CD4-positive, CD25-positive, alpha-beta regulatory T cell (primary cell): ENCODE data around the gene ZNF234. TPM values are rescaled to one million over a fixed set of nuclear protein-coding genes. Genes with fewer than 3 reads are reported as not detected.
"Not testable (repeated sequence)": the region's sequence is repeated elsewhere in the genome, so short reads cannot be mapped to it uniquely, and the experiment has no call there.

Experiments
- ATAC-seq, 2 donors: fragments of 150-1000 bp; cut with Tn5 transposase; one replicate each; pipeline ENCODE4 v1.10.0; 2021; ENCODE audit warnings: low read depth in 2 of 2, moderate number of reproducible peaks in 2 of 2, moderate library complexity in 1 of 2
- DNase-seq, 3 donors: peaks; one replicate each; pipeline versions ENCODE4 v3.0.0 to v3.0.0-alpha.2; 2012 to 2022; ENCODE audit warnings: mixed read lengths in 1 of 3
- H3K27ac ChIP-seq: one replicate; pipeline ENCODE4 v1.7.0; 2013; ENCODE audit warnings: mild to moderate bottlenecking, low read length; ENCODE audit not compliant: insufficient read depth, poor library complexity, severe bottlenecking
- H3K27me3 ChIP-seq: one replicate; pipeline ENCODE4 v1.7.0; 2013; ENCODE audit warnings: low read length; ENCODE audit not compliant: control insufficient read depth, insufficient read depth
- H3K36me3 ChIP-seq: one replicate; pipeline ENCODE4 v1.7.0; 2013; ENCODE audit warnings: mild to moderate bottlenecking, low read length, moderate library complexity; ENCODE audit not compliant: control insufficient read depth, insufficient read depth
- H3K4me1 ChIP-seq: 2 replicates; pipeline ENCODE4 v1.7.0; 2013; ENCODE audit warnings: mild to moderate bottlenecking, low read length; ENCODE audit not compliant: insufficient read depth, control insufficient read depth, poor library complexity, severe bottlenecking
- H3K4me3 ChIP-seq: one replicate; pipeline ENCODE4 v1.7.0; 2013; ENCODE audit warnings: low read depth, mild to moderate bottlenecking, low read length, moderate library complexity
- H3K9me3 ChIP-seq, 2 experiments: 1 replicate in 1 of 2; 2 replicates in 1 of 2; pipeline ENCODE4 v1.7.0; 2013; ENCODE audit warnings: low read length in 2 of 2, mild to moderate bottlenecking in 1 of 2, moderate library complexity in 1 of 2; ENCODE audit not compliant: control insufficient read depth in 2 of 2
- H3K27ac Mint-ChIP-seq, 3 donors: one replicate each; pipeline ENCODE4 v1.8.0; 2020 to 2022; ENCODE audit warnings: mild to moderate bottlenecking in 3 of 3, mixed read lengths in 3 of 3, moderate library complexity in 2 of 3
- H3K27me3 Mint-ChIP-seq: one replicate; pipeline ENCODE4 v1.8.0; 2022; ENCODE audit warnings: mild to moderate bottlenecking, mixed read lengths
- H3K36me3 Mint-ChIP-seq: one replicate; pipeline ENCODE4 v1.8.0; 2020; ENCODE audit warnings: mixed read lengths
- H3K4me1 Mint-ChIP-seq, 4 donors: one replicate each; pipeline ENCODE4 v1.8.0; 2020 to 2022; ENCODE audit warnings: mixed read lengths in 4 of 4, mild to moderate bottlenecking in 1 of 4
- H3K4me3 Mint-ChIP-seq, 4 donors: one replicate each; pipeline ENCODE4 v1.8.0; 2020 to 2022; ENCODE audit warnings: mild to moderate bottlenecking in 4 of 4, mixed read lengths in 4 of 4, moderate library complexity in 3 of 4
- H3K9me3 Mint-ChIP-seq, 7 donors: one replicate each; pipeline ENCODE4 v1.8.0; 2020 to 2022; ENCODE audit warnings: mixed read lengths in 7 of 7, mild to moderate bottlenecking in 3 of 7, moderate library complexity in 2 of 7
- polyA plus RNA-seq, 4 donors: library from polyadenylated mRNA; unstranded; fragments of 300-500 nt; fragmentation: Illumina TruSeq; gene quantifications; one replicate each; pipeline ENCODE4 v1.2.3, GENCODE V29; 2021
- total RNA-seq: library from RNA; stranded (reverse); gene quantifications from one replicate; pipeline ENCODE4 v1.2.3, GENCODE V29; 2022

The ZNF234 gene
- total and polyA plus RNA-seq, 5 donors from 2014 or later, result 2.9 to 9.3 (median 5.6) TPM

GRCh38 chr19:44182145-44182544 lies 40.8 kb downstream of the ZNF234 start:
- Histone ChIP-seq H3K27ac (no peak overlapping the region), H3K9me3 (peaks cover 73 to 94% of the 10 kb centered on the region in 2 experiments), H3K4me3 (no peak overlapping the region), H3K36me3 (no peaks in the 10 kb centered on the region), H3K4me1 (no peaks in the 10 kb centered on the region), H3K27me3 (no peaks in the 10 kb centered on the region)
- H3K27me3 Mint-ChIP-seq, result no peaks in the 10 kb centered on the region
- H3K36me3 Mint-ChIP-seq, result peaks cover 10% of the 10 kb centered on the region
- no peak overlapping the region for H3K27ac Mint-ChIP-seq
- no peak overlapping the region for H3K4me3 Mint-ChIP-seq
- H3K9me3 Mint-ChIP-seq, result peaks cover 0 to 78% (median 30%) of the 10 kb centered on the region in 7 donors
- ATAC-seq, result no peak
- H3K4me1 Mint-ChIP-seq, result no peaks in the 10 kb centered on the region
- DNase-seq, result no peak

GRCh38 chr19:44190020-44190419 lies 48.7 kb downstream of the ZNF234 start:
- Histone ChIP-seq H3K4me3 (no peak overlapping the region), H3K27me3 (no peaks in the 10 kb centered on the region), H3K36me3 (no peaks in the 10 kb centered on the region), H3K27ac (no peak overlapping the region), H3K9me3 (peaks cover 56 to 58% of the 10 kb centered on the region in 2 experiments), H3K4me1 (no peaks in the 10 kb centered on the region)
- no peak overlapping the region for H3K27ac Mint-ChIP-seq
- H3K27me3 Mint-ChIP-seq, result peaks cover 5% of the 10 kb centered on the region
- no peaks in the 10 kb centered on the region for H3K4me1 Mint-ChIP-seq
- peaks cover 12% of the 10 kb centered on the region for H3K36me3 Mint-ChIP-seq
- H3K4me3 Mint-ChIP-seq, result no peak overlapping the region
- no peak for ATAC-seq
- no peak for DNase-seq
- peaks cover 0 to 62% (median 35%) of the 10 kb centered on the region in 7 donors for H3K9me3 Mint-ChIP-seq

- no peak for ATAC-seq
- Mint-ChIP-seq H3K4me1 (no peaks in the 10 kb centered on the region), H3K27me3 (peaks cover 5% of the 10 kb centered on the region), H3K9me3 (peaks cover 0 to 64% (median 27%) of the 10 kb centered on the region in 7 donors), H3K27ac (no peak overlapping the region), H3K4me3 (peak overlapping the region in 1 of 4 donors; percentile 39), H3K36me3 (peaks cover 8% of the 10 kb centered on the region)
- DNase-seq, result no peak
- no peaks in the 10 kb centered on the region for H3K27me3 ChIP-seq
- no peaks in the 10 kb centered on the region for H3K4me1 ChIP-seq
- H3K4me3 ChIP-seq, result no peak overlapping the region
- H3K27ac ChIP-seq, result no peak overlapping the region
- peaks cover 52 to 64% of the 10 kb centered on the region in 2 experiments for H3K9me3 ChIP-seq
- H3K36me3 ChIP-seq, result no peaks in the 10 kb centered on the region
Measured at GRCh38 chr19:44192127-44192526, 50.8 kb downstream of the ZNF234 start.

- Histone ChIP-seq H3K4me1 (no peaks in the 10 kb centered on the region), H3K27ac (no peak overlapping the region), H3K9me3 (peaks cover 35 to 48% of the 10 kb centered on the region in 2 experiments), H3K27me3 (no peaks in the 10 kb centered on the region), H3K36me3 (no peaks in the 10 kb centered on the region), H3K4me3 (no peak overlapping the region)
- peaks cover 0 to 49% (median 18%) of the 10 kb centered on the region in 7 donors for H3K9me3 Mint-ChIP-seq
- H3K27ac Mint-ChIP-seq, result no peak overlapping the region
- peak overlapping the region in 1 of 4 donors; percentile 1 for H3K4me3 Mint-ChIP-seq
- no peak for ATAC-seq
- H3K27me3 Mint-ChIP-seq, result peaks cover 5% of the 10 kb centered on the region
- H3K36me3 Mint-ChIP-seq, result peaks cover 5% of the 10 kb centered on the region
- H3K4me1 Mint-ChIP-seq, result no peaks in the 10 kb centered on the region
- no peak for DNase-seq
Measured at GRCh38 chr19:44196772-44197171, 55.4 kb downstream of the ZNF234 start.

GRCh38 chr19:44202470-44202869 lies 61.1 kb downstream of the ZNF234 start:
- Histone ChIP-seq H3K4me3 (no peak overlapping the region), H3K27me3 (peaks cover 7% of the 10 kb centered on the region), H3K27ac (no peak overlapping the region), H3K36me3 (no peaks in the 10 kb centered on the region), H3K9me3 (peaks cover 14 to 31% of the 10 kb centered on the region in 2 experiments), H3K4me1 (peaks cover 5% of the 10 kb centered on the region)
- peaks cover 3 to 6% (median 5%) of the 10 kb centered on the region in 4 donors for H3K4me1 Mint-ChIP-seq
- ATAC-seq (no peak), DNase-seq (no peak)
- H3K27ac Mint-ChIP-seq, result no peak overlapping the region
- peaks cover 5 to 27% (median 9%) of the 10 kb centered on the region in 7 donors for H3K9me3 Mint-ChIP-seq
- H3K36me3 Mint-ChIP-seq, result peaks cover 8% of the 10 kb centered on the region
- no peak overlapping the region for H3K4me3 Mint-ChIP-seq
- peaks cover 21% of the 10 kb centered on the region for H3K27me3 Mint-ChIP-seq

GRCh38 chr19:44202974-44203373 lies 61.6 kb downstream of the ZNF234 start:
- Mint-ChIP-seq H3K27me3 (peaks cover 23% of the 10 kb centered on the region), H3K9me3 (peaks cover 5 to 28% (median 9%) of the 10 kb centered on the region in 7 donors), H3K27ac (no peak overlapping the region), H3K4me3 (no peak overlapping the region), H3K4me1 (peaks cover 5 to 11% (median 9%) of the 10 kb centered on the region in 4 donors), H3K36me3 (peaks cover 8% of the 10 kb centered on the region)
- Histone ChIP-seq H3K4me1 (peaks cover 10% of the 10 kb centered on the region), H3K27ac (no peak overlapping the region), H3K27me3 (peaks cover 7% of the 10 kb centered on the region), H3K4me3 (no peak overlapping the region), H3K9me3 (peaks cover 14 to 31% of the 10 kb centered on the region in 2 experiments), H3K36me3 (no peaks in the 10 kb centered on the region)
- no peak for DNase-seq
- ATAC-seq, result no peak

GRCh38 chr19:44203877-44204276 lies 62.5 kb downstream of the ZNF234 start:
- H3K4me1 Mint-ChIP-seq, result peaks cover 7 to 14% (median 9%) of the 10 kb centered on the region in 4 donors
- H3K27ac Mint-ChIP-seq, H3K27ac ChIP-seq, H3K36me3 Mint-ChIP-seq, H3K4me3 ChIP-seq, H3K36me3 ChIP-seq, H3K4me3 Mint-ChIP-seq, ATAC-seq, H3K27me3 ChIP-seq, DNase-seq: not testable (repeated sequence)
- H3K4me1 ChIP-seq, result peaks cover 10% of the 10 kb centered on the region
- H3K27me3 Mint-ChIP-seq, result peaks cover 23% of the 10 kb centered on the region
- peaks cover 14 to 27% of the 10 kb centered on the region in 2 experiments for H3K9me3 ChIP-seq
- peaks cover 3 to 31% (median 9%) of the 10 kb centered on the region in 7 donors for H3K9me3 Mint-ChIP-seq

GRCh38 chr19:44204772-44205171 lies 63.4 kb downstream of the ZNF234 start:
- no peak overlapping the region for H3K4me3 ChIP-seq
- H3K36me3 ChIP-seq, result no peaks in the 10 kb centered on the region
- no peak overlapping the region for H3K27ac Mint-ChIP-seq
- peak overlapping the region in 2 of 4 donors; percentile 35 to 86 for H3K4me3 Mint-ChIP-seq
- ATAC-seq, result no peak
- peaks cover 7 to 14% (median 9%) of the 10 kb centered on the region in 4 donors for H3K4me1 Mint-ChIP-seq
- H3K27me3 Mint-ChIP-seq, result peaks cover 23% of the 10 kb centered on the region
- H3K36me3 Mint-ChIP-seq, result peaks cover 8% of the 10 kb centered on the region
- H3K4me1 ChIP-seq, result peaks cover 10% of the 10 kb centered on the region
- peaks cover 14 to 27% of the 10 kb centered on the region in 2 experiments for H3K9me3 ChIP-seq
- H3K27ac ChIP-seq, result no peak overlapping the region
- H3K9me3 Mint-ChIP-seq, result peaks cover 3 to 31% (median 6%) of the 10 kb centered on the region in 7 donors
- no peak for DNase-seq
- peaks cover 7% of the 10 kb centered on the region for H3K27me3 ChIP-seq
